Measurements from ENCODE around the gene GALNT3. TPM values are rescaled to one million over a fixed set of nuclear protein-coding genes. Genes with fewer than 3 reads are reported as not detected.

GALNT3 gene
- total and polyA plus RNA-seq, 2 donors (not counting 1 experiment from before 2014, with no cell fraction given) = 0.32 to 0.66 TPM

- no peaks in the 10 kb centered on the region for H3K79me2 ChIP-seq (ENCODE audit: control insufficient read depth, insufficient read depth, low read length)
- no peak overlapping the region for H3K27ac ChIP-seq (ENCODE audit: insufficient read depth, low read length)
- H3K36me3 ChIP-seq (ENCODE audit: control insufficient read depth, insufficient read depth, low read length) = no peaks in the 10 kb centered on the region
- no peaks in the 10 kb centered on the region for H4K20me1 ChIP-seq (ENCODE audit: control insufficient read depth, extremely low read depth, insufficient read depth, low read length)
- TF ChIP-seq EZH2 (IDR thresholded peaks at IDR 0.05; ENCODE audit: low read length, missing control alignments) (no peak), CTCF (conservative IDR thresholded peaks at IDR 0.05 in 1 of 2, IDR thresholded peaks at IDR 0.05 in 1 of 2; ENCODE audit: low read depth in 1 of 2, low read length in 2 of 2) (no peak)
- H3K27me3 ChIP-seq (ENCODE audit: control insufficient read depth, insufficient read depth, low read length) = no peaks in the 10 kb centered on the region
- no peaks in the 10 kb centered on the region for H3K4me1 ChIP-seq (ENCODE audit: control insufficient read depth, extremely low read depth, insufficient read depth, low read length)
- DNase-seq (ENCODE audit: low read depth in 2 of 2) = no peak
- no peak overlapping the region for H3K4me2 ChIP-seq (ENCODE audit: extremely low read depth, insufficient read depth, low read length)
- no peaks in the 10 kb centered on the region for H3K9me3 ChIP-seq (ENCODE audit: control insufficient read depth, insufficient read depth, low read depth, low read length)
- H2AFZ ChIP-seq (ENCODE audit: low read length) = no peak overlapping the region
- H3K4me3 ChIP-seq (replicated peaks in 1 of 4; ENCODE audit: control extremely low read depth in 1 of 4, insufficient read depth in 1 of 4, low read depth in 3 of 4, low read length in 4 of 4) = no peak overlapping the region
- no peak overlapping the region for H3K9ac ChIP-seq (ENCODE audit: insufficient read depth, low read length)
Measured at GRCh38 chr2:165778187-165778556, 15.9 kb downstream of the GALNT3 start.

GRCh38 chr2:165777522-165778186, 16.4 kb downstream of the GALNT3 start:
- Histone ChIP-seq H3K4me3 (replicated peaks in 1 of 4; ENCODE audit: control extremely low read depth in 1 of 4, insufficient read depth in 1 of 4, low read depth in 3 of 4, low read length in 4 of 4) (no peak overlapping the region), H3K9ac (ENCODE audit: insufficient read depth, low read length) (no peak overlapping the region), H3K36me3 (ENCODE audit: control insufficient read depth, insufficient read depth, low read length) (no peaks in the 10 kb centered on the region), H3K79me2 (ENCODE audit: control insufficient read depth, insufficient read depth, low read length) (no peaks in the 10 kb centered on the region), H3K4me1 (ENCODE audit: control insufficient read depth, extremely low read depth, insufficient read depth, low read length) (no peaks in the 10 kb centered on the region), H3K27ac (ENCODE audit: insufficient read depth, low read length) (no peak overlapping the region), H3K9me3 (ENCODE audit: control insufficient read depth, insufficient read depth, low read depth, low read length) (no peaks in the 10 kb centered on the region), H3K27me3 (ENCODE audit: control insufficient read depth, insufficient read depth, low read length) (no peaks in the 10 kb centered on the region), H4K20me1 (ENCODE audit: control insufficient read depth, extremely low read depth, insufficient read depth, low read length) (no peaks in the 10 kb centered on the region), H2AFZ (ENCODE audit: low read length) (no peak overlapping the region), H3K4me2 (ENCODE audit: extremely low read depth, insufficient read depth, low read length) (no peak overlapping the region)
- TF ChIP-seq CTCF (conservative IDR thresholded peaks at IDR 0.05 in 1 of 2, IDR thresholded peaks at IDR 0.05 in 1 of 2; ENCODE audit: low read depth in 1 of 2, low read length in 2 of 2) = no peak
- no peak for TF ChIP-seq EZH2 (IDR thresholded peaks at IDR 0.05; ENCODE audit: low read length, missing control alignments)
- DNase-seq (ENCODE audit: low read depth in 2 of 2) = no peak

GRCh38 chr2:165776796-165777195, 17.3 kb downstream of the GALNT3 start:
- Histone ChIP-seq H3K9me3 (ENCODE audit: control insufficient read depth, insufficient read depth, low read depth, low read length) (no peaks in the 10 kb centered on the region), H3K9ac (ENCODE audit: insufficient read depth, low read length) (no peak overlapping the region), H3K36me3 (ENCODE audit: control insufficient read depth, insufficient read depth, low read length) (no peaks in the 10 kb centered on the region), H3K79me2 (ENCODE audit: control insufficient read depth, insufficient read depth, low read length) (no peaks in the 10 kb centered on the region), H3K27ac (ENCODE audit: insufficient read depth, low read length) (no peak overlapping the region), H4K20me1 (ENCODE audit: control insufficient read depth, extremely low read depth, insufficient read depth, low read length) (no peaks in the 10 kb centered on the region), H3K27me3 (ENCODE audit: control insufficient read depth, insufficient read depth, low read length) (no peaks in the 10 kb centered on the region), H3K4me1 (ENCODE audit: control insufficient read depth, extremely low read depth, insufficient read depth, low read length) (no peaks in the 10 kb centered on the region), H3K4me2 (ENCODE audit: extremely low read depth, insufficient read depth, low read length) (no peak overlapping the region), H3K4me3 (replicated peaks in 1 of 4; ENCODE audit: control extremely low read depth in 1 of 4, insufficient read depth in 1 of 4, low read depth in 3 of 4, low read length in 4 of 4) (no peak overlapping the region), H2AFZ (ENCODE audit: low read length) (no peak overlapping the region)
- TF ChIP-seq CTCF (conservative IDR thresholded peaks at IDR 0.05 in 1 of 2, IDR thresholded peaks at IDR 0.05 in 1 of 2; ENCODE audit: low read depth in 1 of 2, low read length in 2 of 2) (no peak), EZH2 (IDR thresholded peaks at IDR 0.05; ENCODE audit: low read length, missing control alignments) (no peak)
- no peak for DNase-seq (ENCODE audit: low read depth in 2 of 2)
